Endothelial cell of umbilical vein (primary cell): ENCODE data around the gene PDLIM4. TPM values are rescaled to one million over a fixed set of nuclear protein-coding genes. Genes with fewer than 3 reads are reported as not detected.

Experiments
- BruUV-seq: library from RNA; stranded (reverse); fragments of 400-500 nt; replicated peaks from 2 replicates; lab custom pipeline; 2021; lab: Mats Ljungman, UMichigan
- CTCF ChIA-PET: fragments of 300-600, 350-600 bp; sonication (Branson Sonifier 250); formaldehyde crosslinking; loops from one replicate; lab custom pipeline; 2021; ENCODE audit warnings: antibody characterized with exemption, inconsistent platforms; lab: Charles Lee
- POLR2A ChIA-PET: fragments of 300-600, 350-600 bp; sonication (Branson Sonifier 250); formaldehyde crosslinking; loops from one replicate; lab custom pipeline; 2021; ENCODE audit warnings: antibody characterized with exemption, inconsistent platforms; lab: Charles Lee
- DNase-seq: peaks from one replicate; pipeline ENCODE4 v3.0.0-alpha.2; 2011; ENCODE audit warnings: low read depth, low spot score
- FAIRE-seq: peaks from 2 replicates; lab custom pipeline; 2011; peaks lifted over from hg19 to GRCh38; lab: Jason Lieb, UNC
- H2AFZ ChIP-seq: 2 replicates; pipeline ENCODE4 v1.6.0; 2012; ENCODE audit warnings: low read depth, low read length, control low read depth, inconsistent platforms
- H3K27ac ChIP-seq: 2 replicates; pipeline ENCODE4 v1.5.1; 2011; ENCODE audit warnings: low read depth, mild to moderate bottlenecking, control low read depth, low read length, moderate library complexity; ENCODE audit not compliant: insufficient read depth
- H3K27me3 ChIP-seq, 2 experiments: 2 replicates each; pipeline versions ENCODE4 v1.6.0 to v1.6.1; 2011; ENCODE audit warnings: low read length in 2 of 2, mixed read lengths in 1 of 2; ENCODE audit not compliant: control insufficient read depth in 2 of 2, insufficient read depth in 2 of 2
- H3K36me3 ChIP-seq, 2 experiments: 2 replicates in 1 of 2; 3 replicates in 1 of 2; pipeline ENCODE4 v1.5.1; 2011; ENCODE audit warnings: low read length in 2 of 2, mild to moderate bottlenecking in 1 of 2, moderate library complexity in 1 of 2; ENCODE audit not compliant: control insufficient read depth in 2 of 2, insufficient read depth in 2 of 2; ENCODE audit errors: extremely low read depth in 1 of 2
- H3K4me1 ChIP-seq: 3 replicates; pipeline ENCODE4 v1.5.1; 2011; ENCODE audit warnings: mild to moderate bottlenecking, low read length; ENCODE audit not compliant: control insufficient read depth, insufficient read depth; ENCODE audit errors: extremely low read depth
- H3K4me2 ChIP-seq: 2 replicates; pipeline ENCODE4 v1.6.1; 2011; ENCODE audit warnings: low read length, control low read depth, mixed read lengths; ENCODE audit not compliant: insufficient read depth
- H3K4me3 ChIP-seq, 3 experiments: fragments of 200-600 bp in 1 of 3; sonication (generic), shearing (Covaris generic) in 1 of 3; replicated peaks in 1 of 3; 2 replicates each; pipeline ENCODE4 v1.5.1; 2011 to 2016; ENCODE audit warnings: control low read depth in 3 of 3, low read length in 3 of 3, mild to moderate bottlenecking in 2 of 3, inconsistent platforms in 1 of 3, low read depth in 1 of 3, moderate library complexity in 1 of 3; ENCODE audit not compliant: insufficient read depth in 1 of 3
- H3K79me2 ChIP-seq: 2 replicates; pipeline ENCODE4 v1.6.0; 2012; ENCODE audit warnings: low read length, inconsistent platforms; ENCODE audit not compliant: control insufficient read depth, insufficient read depth
- H3K9ac ChIP-seq: replicated peaks from 2 replicates; pipeline ENCODE3; 2011; ENCODE audit warnings: low read length, control low read depth; ENCODE audit not compliant: insufficient read depth; ENCODE audit errors: extremely low read depth
- H3K9me1 ChIP-seq: replicated peaks from 3 replicates; pipeline ENCODE4 v1.6.0; 2011; ENCODE audit warnings: mild to moderate bottlenecking, low read length; ENCODE audit not compliant: control insufficient read depth, insufficient read depth; ENCODE audit errors: extremely low read depth
- H3K9me3 ChIP-seq: replicated peaks from 2 replicates; pipeline ENCODE4 v1.5.1; 2012; ENCODE audit warnings: low read length, inconsistent platforms; ENCODE audit not compliant: control insufficient read depth, insufficient read depth
- H4K20me1 ChIP-seq: replicated peaks from 2 replicates; pipeline ENCODE3; 2011; ENCODE audit warnings: mild to moderate bottlenecking, low read length; ENCODE audit not compliant: control insufficient read depth, insufficient read depth; ENCODE audit errors: extremely low read depth
- JUN ChIP-seq: IDR thresholded peaks from 2 replicates; pipeline ENCODE4 v1.6.1; 2011; ENCODE audit warnings: borderline replicate concordance, low read depth; ENCODE audit not compliant: insufficient read length, insufficient read depth
- POLR2A ChIP-seq: IDR thresholded peaks from 2 replicates; pipeline ENCODE4 v1.6.1; 2012; ENCODE audit warnings: low read depth, mild to moderate bottlenecking, control low read depth, low read length
- POLR2AphosphoS5 ChIP-seq: IDR thresholded peaks from 2 replicates; pipeline ENCODE4 v1.6.1; 2012; ENCODE audit warnings: low read depth, mild to moderate bottlenecking, control low read depth, low read length, moderate library complexity; ENCODE audit not compliant: insufficient read depth
- dilution Hi-C: fragments of 300-500 bp; cut with MboI; formaldehyde crosslinking; loops from one replicate; pipeline ENCODE4 v1.15.0; 2019; ENCODE audit warnings: low sequenced_read_pairs; ENCODE audit not compliant: extremely low pct_ligation_motif_present
- intact Hi-C: fragments of 100-400 bp; cut with micrococcal nuclease; formaldehyde crosslinking; loops from one replicate; pipeline ENCODE4 v1.10.0; 2022
- polyA plus RNA-seq, 4 experiments: library from polyadenylated mRNA; depleted of rRNA in 3 of 4; stranded (reverse) in 3 of 4; unstranded in 1 of 4; fragments of >200 nt; gene quantifications; 2 replicates each; pipeline versions ENCODE4 v1.2.1 to v1.2.3, GENCODE V29; 2011 to 2012; ENCODE audit warnings: missing spikeins in 1 of 4
- total RNA-seq: library from RNA; stranded (reverse); gene quantifications from 2 replicates; pipeline ENCODE4 v1.2.3, GENCODE V29; 2021
- TF ChIP-seq, protein P1 (sequence below), 2 donors: IDR thresholded peaks; 1 replicate in 1 of 2; 2 replicates in 1 of 2; pipeline ENCODE4 v1.5.1; 2011; ENCODE audit warnings: low read length in 2 of 2, mild to moderate bottlenecking in 2 of 2, moderate library complexity in 2 of 2, control low read depth in 1 of 2, inconsistent platforms in 1 of 2, low read depth in 1 of 2; ENCODE audit not compliant: insufficient read depth in 1 of 2; ENCODE audit errors: extremely low read depth in 1 of 2

PDLIM4 gene
- total and polyA plus RNA-seq, 2 donors (not counting 3 experiments of a cell fraction or from before 2014, with no cell fraction given), result 65.7 to 112 TPM

DNA sequence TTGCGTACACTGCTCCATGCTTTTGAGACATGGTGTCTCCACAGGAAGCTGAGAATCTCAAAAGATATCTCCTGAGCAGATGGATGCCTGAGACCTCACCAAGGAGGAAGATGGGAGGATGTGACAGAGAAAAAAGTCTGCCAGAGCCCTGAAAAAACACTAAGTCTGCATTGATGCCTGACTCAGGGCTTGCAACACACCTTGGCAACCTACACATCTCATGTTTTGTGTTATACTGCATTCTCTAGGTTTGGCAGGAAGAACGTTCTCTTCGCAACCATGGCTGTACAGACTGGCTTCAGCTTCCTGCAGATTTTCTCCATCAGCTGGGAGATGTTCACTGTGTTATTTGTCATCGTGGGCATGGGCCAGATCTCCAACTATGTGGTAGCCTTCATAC is 55.9 kb downstream of the PDLIM4 start:
- no peak for TF ChIP-seq JUN
- no peaks in the 10 kb centered on the region for H3K79me2 ChIP-seq
- CTCF ChIA-PET, result interaction anchor here (1.3 to 1.4 kb wide), 2 partner anchors 12 to 20 kb away, joined by 3 read pairs; partner anchors contain the start of gene SLC22A4

GRCh38 chr5:132313961-132314432 is 56.5 kb downstream of the PDLIM4 start:
- ChIA-PET POLR2A (no interaction called here), CTCF (interaction anchor here (1.3 kb wide), 1 partner anchor 20 kb away, joined by 3 read pairs; the partner anchor contains the start of gene SLC22A4)
- TF ChIP-seq, protein P1, sequence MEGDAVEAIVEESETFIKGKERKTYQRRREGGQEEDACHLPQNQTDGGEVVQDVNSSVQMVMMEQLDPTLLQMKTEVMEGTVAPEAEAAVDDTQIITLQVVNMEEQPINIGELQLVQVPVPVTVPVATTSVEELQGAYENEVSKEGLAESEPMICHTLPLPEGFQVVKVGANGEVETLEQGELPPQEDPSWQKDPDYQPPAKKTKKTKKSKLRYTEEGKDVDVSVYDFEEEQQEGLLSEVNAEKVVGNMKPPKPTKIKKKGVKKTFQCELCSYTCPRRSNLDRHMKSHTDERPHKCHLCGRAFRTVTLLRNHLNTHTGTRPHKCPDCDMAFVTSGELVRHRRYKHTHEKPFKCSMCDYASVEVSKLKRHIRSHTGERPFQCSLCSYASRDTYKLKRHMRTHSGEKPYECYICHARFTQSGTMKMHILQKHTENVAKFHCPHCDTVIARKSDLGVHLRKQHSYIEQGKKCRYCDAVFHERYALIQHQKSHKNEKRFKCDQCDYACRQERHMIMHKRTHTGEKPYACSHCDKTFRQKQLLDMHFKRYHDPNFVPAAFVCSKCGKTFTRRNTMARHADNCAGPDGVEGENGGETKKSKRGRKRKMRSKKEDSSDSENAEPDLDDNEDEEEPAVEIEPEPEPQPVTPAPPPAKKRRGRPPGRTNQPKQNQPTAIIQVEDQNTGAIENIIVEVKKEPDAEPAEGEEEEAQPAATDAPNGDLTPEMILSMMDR (IDR thresholded peaks at IDR 0.05; ENCODE audit: extremely low read depth in 1 of 2, insufficient read depth in 1 of 2, low read depth in 1 of 2, low read length in 2 of 2), result no peak
- TF ChIP-seq POLR2A (no peak), POLR2AphosphoS5 (no peak)
- H3K36me3 ChIP-seq, result no peaks in the 10 kb centered on the region
- H3K9ac ChIP-seq, result no peak overlapping the region
- no TSS peak for BruUV-seq
- peaks cover 4% of the 10 kb centered on the region for H3K4me1 ChIP-seq
- no peak overlapping the region for H3K27ac ChIP-seq
- dilution Hi-C loops (no loop called here), intact Hi-C loops (no loop called here)
- H4K20me1 ChIP-seq, result no peaks in the 10 kb centered on the region
- H3K27me3 ChIP-seq, result no peaks in the 10 kb centered on the region
- FAIRE-seq (no peak), DNase-seq (no peak)
- H3K4me3 ChIP-seq, result no peak overlapping the region
- no peak overlapping the region for H2AFZ ChIP-seq
- H3K9me1 ChIP-seq, result no peaks in the 10 kb centered on the region
- no peaks in the 10 kb centered on the region for H3K9me3 ChIP-seq
- H3K4me2 ChIP-seq, result no peak overlapping the region
- H3K79me2 ChIP-seq, result no peaks in the 10 kb centered on the region

More for the DNA sequence above, 55.9 kb downstream of the PDLIM4 start:
- Histone ChIP-seq H3K9ac (no peak overlapping the region), H3K4me1 (peaks cover 4% of the 10 kb centered on the region), H4K20me1 (no peaks in the 10 kb centered on the region), H3K4me3 (no peak overlapping the region), H3K9me1 (no peaks in the 10 kb centered on the region), H3K36me3 (no peaks in the 10 kb centered on the region), H3K9me3 (no peaks in the 10 kb centered on the region), H3K4me2 (no peak overlapping the region), H2AFZ (no peak overlapping the region), H3K27ac (no peak overlapping the region), H3K27me3 (no peaks in the 10 kb centered on the region)
- dilution Hi-C loops, result no loop called here
- DNase-seq (no peak), FAIRE-seq (no peak)
- intact Hi-C loops, result no loop called here
- BruUV-seq, result no TSS peak
- POLR2A ChIA-PET, result no interaction called here
